HEK293 (cell line): ENCODE results near the gene ACAA2.
A peak's percentile ranks its signal among the peaks of the same experiment; 100 is the strongest.

Experiments used
- CTCF ChIP-seq: fragments of 450-650 bp; formaldehyde crosslinking; IDR thresholded peaks from 2 replicates; pipeline ENCODE4 v1.5.1; 2016; ENCODE audit warnings: missing biosample characterization, missing genetic modification characterization
- EGR2 ChIP-seq: fragments of 450-650 bp; formaldehyde crosslinking; IDR thresholded peaks from 2 replicates; pipeline ENCODE4 v1.5.1; 2016; ENCODE audit warnings: low read depth, missing biosample characterization, missing genetic modification characterization
- FEZF1 ChIP-seq: fragments of 450-650 bp; formaldehyde crosslinking; IDR thresholded peaks from 2 replicates; pipeline ENCODE4 v1.5.1; 2016; ENCODE audit warnings: missing biosample characterization, missing genetic modification characterization
- GLIS2 ChIP-seq: fragments of 450-650 bp; formaldehyde crosslinking; IDR thresholded peaks from 2 replicates; pipeline ENCODE4 v1.5.1; 2016; ENCODE audit warnings: missing biosample characterization, missing genetic modification characterization
- KLF17 ChIP-seq: fragments of 450-650 bp; formaldehyde crosslinking; IDR thresholded peaks from 2 replicates; pipeline ENCODE4 v1.5.1; 2016; ENCODE audit warnings: missing biosample characterization, missing genetic modification characterization
- KLF7 ChIP-seq: fragments of 450-650 bp; formaldehyde crosslinking; IDR thresholded peaks from 2 replicates; pipeline ENCODE4 v1.5.1; 2016; ENCODE audit warnings: missing biosample characterization, missing genetic modification characterization, borderline replicate concordance
- TRIM28 ChIP-seq: IDR thresholded peaks from 2 replicates; pipeline ENCODE4 v1.6.1; 2011; ENCODE audit warnings: low read length, control low read depth, borderline replicate concordance
- ZBTB48 ChIP-seq: fragments of 450-650 bp; formaldehyde crosslinking; IDR thresholded peaks from 2 replicates; pipeline ENCODE4 v1.5.1; 2016; ENCODE audit warnings: missing biosample characterization, missing genetic modification characterization
- ZBTB49 ChIP-seq: fragments of 450-650 bp; formaldehyde crosslinking; IDR thresholded peaks from 2 replicates; pipeline ENCODE4 v1.5.1; 2016; ENCODE audit warnings: missing biosample characterization, missing genetic modification characterization, low read depth
- ZBTB7A ChIP-seq: fragments of 450-650 bp; formaldehyde crosslinking; IDR thresholded peaks from 2 replicates; pipeline ENCODE4 v1.5.1; 2016; ENCODE audit warnings: low read depth, missing biosample characterization, missing genetic modification characterization
- ZFP37 ChIP-seq: fragments of 450-650 bp; formaldehyde crosslinking; IDR thresholded peaks from 2 replicates; pipeline ENCODE4 v1.5.1; 2016; ENCODE audit warnings: missing biosample characterization, missing genetic modification characterization
- ZNF114 ChIP-seq: fragments of 450-650 bp; formaldehyde crosslinking; IDR thresholded peaks from 2 replicates; pipeline ENCODE4 v1.5.0; 2017; ENCODE audit warnings: missing biosample characterization, missing genetic modification characterization
- ZNF138 ChIP-seq: fragments of 450-650 bp; formaldehyde crosslinking; IDR thresholded peaks from 2 replicates; pipeline ENCODE4 v1.5.1; 2016; ENCODE audit warnings: missing biosample characterization, missing genetic modification characterization, borderline replicate concordance
- ZNF146 ChIP-seq: fragments of 450-650 bp; formaldehyde crosslinking; IDR thresholded peaks from 2 replicates; pipeline ENCODE4 v1.5.1; 2016; ENCODE audit warnings: missing biosample characterization, missing genetic modification characterization
- ZNF221 ChIP-seq: fragments of 450-650 bp; formaldehyde crosslinking; IDR thresholded peaks from 2 replicates; pipeline ENCODE4 v1.5.1; 2017; ENCODE audit warnings: missing biosample characterization, missing genetic modification characterization, borderline replicate concordance
- ZNF292 ChIP-seq: fragments of 450-650 bp; formaldehyde crosslinking; IDR thresholded peaks from 2 replicates; pipeline ENCODE4 v1.5.1; 2016; ENCODE audit warnings: low read depth, missing biosample characterization, missing genetic modification characterization, borderline replicate concordance
- ZNF341 ChIP-seq: fragments of 450-650 bp; formaldehyde crosslinking; IDR thresholded peaks from 2 replicates; pipeline ENCODE4; 2016; ENCODE audit warnings: low read depth, missing biosample characterization, missing genetic modification characterization
- ZNF416 ChIP-seq: fragments of 450-650 bp; formaldehyde crosslinking; IDR thresholded peaks from 2 replicates; pipeline ENCODE4 v1.5.1; 2016; ENCODE audit warnings: missing biosample characterization, missing genetic modification characterization
- ZNF558 ChIP-seq: fragments of 450-650 bp; formaldehyde crosslinking; IDR thresholded peaks from 2 replicates; pipeline ENCODE4 v1.5.1; 2016; ENCODE audit warnings: missing biosample characterization, missing genetic modification characterization
- ZSCAN30 ChIP-seq: fragments of 450-650 bp; IDR thresholded peaks from 2 replicates; pipeline ENCODE4 v1.5.1; 2018; ENCODE audit warnings: missing biosample characterization, mild to moderate bottlenecking, missing genetic modification characterization, moderate library complexity
- ZXDB ChIP-seq: fragments of 450-650 bp; formaldehyde crosslinking; IDR thresholded peaks from 2 replicates; pipeline ENCODE4 v1.5.1; 2016; ENCODE audit warnings: missing biosample characterization, missing genetic modification characterization
- TF ChIP-seq, protein P1 (sequence below): fragments of 450-650 bp; formaldehyde crosslinking; IDR thresholded peaks from 2 replicates; pipeline ENCODE4 v1.5.1; 2016; ENCODE audit warnings: missing biosample characterization, missing genetic modification characterization
- TF ChIP-seq, protein P2 (sequence below): sonication (generic); formaldehyde crosslinking; IDR thresholded peaks from 2 replicates; pipeline ENCODE4 v1.8.1; 2022; ENCODE audit warnings: mild to moderate bottlenecking, moderate library complexity, missing genetic modification reagents

Gene ACAA2

GRCh38 chr18:49814147-49814499 lies 790 bp upstream of the ACAA2 start (continued):
- TF ChIP-seq CTCF (tag by site-specific recombination) (0 out of 2 replicates have a peak, but pooled peaks have one; percentile 13), GLIS2 (tag by site-specific recombination) (peak; percentile 13), ZNF221 (no peak), ZSCAN30 (no peak), ZBTB7A (tag by site-specific recombination) (no peak), KLF7 (tag by site-specific recombination) (no peak), ZBTB49 (no peak), FEZF1 (tag by site-specific recombination) (no peak), ZBTB48 (tag by site-specific recombination) (peak; percentile 9; the same call in 1 of the 2 replicates), ZNF416 (tag by site-specific recombination) (no peak), EGR2 (tag by site-specific recombination) (peak; percentile 28; the same call in 1 of the 2 replicates), ZNF341 (tag by site-specific recombination) (no peak), KLF17 (tag by site-specific recombination) (no peak; the same call in 1 of the 2 replicates), ZNF558 (tag by site-specific recombination) (no peak), ZNF138 (tag by site-specific recombination) (no peak), ZFP37 (tag by site-specific recombination) (peak; percentile 17; the same call in 1 of the 2 replicates), ZNF292 (tag by site-specific recombination) (no peak), ZNF146 (tag by site-specific recombination) (no peak), TRIM28 (no peak), ZXDB (tag by site-specific recombination) (peak; percentile 47), ZNF114 (tag by site-specific recombination) (no peak)
- TF ChIP-seq, protein P1, sequence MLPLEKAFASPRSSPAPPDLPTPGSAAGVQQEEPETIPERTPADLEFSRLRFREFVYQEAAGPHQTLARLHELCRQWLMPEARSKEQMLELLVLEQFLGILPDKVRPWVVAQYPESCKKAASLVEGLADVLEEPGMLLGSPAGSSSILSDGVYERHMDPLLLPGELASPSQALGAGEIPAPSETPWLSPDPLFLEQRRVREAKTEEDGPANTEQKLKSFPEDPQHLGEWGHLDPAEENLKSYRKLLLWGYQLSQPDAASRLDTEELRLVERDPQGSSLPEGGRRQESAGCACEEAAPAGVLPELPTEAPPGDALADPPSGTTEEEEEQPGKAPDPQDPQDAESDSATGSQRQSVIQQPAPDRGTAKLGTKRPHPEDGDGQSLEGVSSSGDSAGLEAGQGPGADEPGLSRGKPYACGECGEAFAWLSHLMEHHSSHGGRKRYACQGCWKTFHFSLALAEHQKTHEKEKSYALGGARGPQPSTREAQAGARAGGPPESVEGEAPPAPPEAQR (tag by site-specific recombination), result no peak
- TF ChIP-seq, protein P2, sequence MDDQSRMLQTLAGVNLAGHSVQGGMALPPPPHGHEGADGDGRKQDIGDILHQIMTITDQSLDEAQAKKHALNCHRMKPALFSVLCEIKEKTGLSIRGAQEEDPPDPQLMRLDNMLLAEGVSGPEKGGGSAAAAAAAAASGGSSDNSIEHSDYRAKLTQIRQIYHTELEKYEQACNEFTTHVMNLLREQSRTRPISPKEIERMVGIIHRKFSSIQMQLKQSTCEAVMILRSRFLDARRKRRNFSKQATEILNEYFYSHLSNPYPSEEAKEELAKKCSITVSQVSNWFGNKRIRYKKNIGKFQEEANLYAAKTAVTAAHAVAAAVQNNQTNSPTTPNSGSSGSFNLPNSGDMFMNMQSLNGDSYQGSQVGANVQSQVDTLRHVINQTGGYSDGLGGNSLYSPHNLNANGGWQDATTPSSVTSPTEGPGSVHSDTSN (CRISPR knock-in tag), result no peak
